Myocyte (in vitro differentiated cells): ENCODE measurements around the gene CPA4. TPM values are rescaled to one million over a fixed set of nuclear protein-coding genes. Genes with fewer than 3 reads are reported as not detected.

Experiments used
- DNase-seq: peaks from one replicate; pipeline ENCODE4 v3.0.0-alpha.2; 2012; ENCODE audit warnings: low read depth
- total RNA-seq: library from RNA; depleted of rRNA; stranded (reverse); fragments of >200 nt; gene quantifications from 2 replicates; pipeline ENCODE4 v1.2.3, GENCODE V29; 2014

The CPA4 gene
- total RNA-seq, 1 donor from 2014 or later = 4.0 TPM

GRCh38 chr7:130344271-130344866 is 51.4 kb downstream of the CPA4 start, which contains the start of gene CPA5:
CPA5 (plus strand) TSS chr7:130344816; CDS start chr7:130346486, 1,670 bp downstream.
- DNase-seq = no peak

- DNase-seq = peak; percentile 67
These were observed 52.2 kb downstream of the CPA4 start for GRCh38 chr7:130345136-130345535.

GRCh38 chr7:130345725-130346124 is 52.8 kb downstream of the CPA4 start:
- no peak for DNase-seq

GRCh38 chr7:130346177-130346905 is 53.4 kb downstream of the CPA4 start:
- DNase-seq = no peak

- DNase-seq = no peak
These were observed 54.0 kb downstream of the CPA4 start for GRCh38 chr7:130346941-130347340.

GRCh38 chr7:130349911-130350782 is 57.2 kb downstream of the CPA4 start:
- no peak for DNase-seq

GRCh38 chr7:130350945-130351790 is 58.2 kb downstream of the CPA4 start:
- DNase-seq = no peak

- DNase-seq = no peak
These were observed 58.8 kb downstream of the CPA4 start for GRCh38 chr7:130351791-130352090.

GRCh38 chr7:130352194-130353074 is 59.5 kb downstream of the CPA4 start:
- DNase-seq = peak; percentile 67

GRCh38 chr7:130353196-130353595 is 60.2 kb downstream of the CPA4 start:
- DNase-seq = peak; percentile 12

GRCh38 chr7:130356121-130356875 is 63.3 kb downstream of the CPA4 start:
- peak; percentile 100 for DNase-seq

GRCh38 chr7:130356876-130357611 is 64.1 kb downstream of the CPA4 start:
- peak; percentile 93 for DNase-seq

GRCh38 chr7:130358471-130358870 is 65.5 kb downstream of the CPA4 start:
- no peak for DNase-seq

- no peak for DNase-seq
These were observed 66.4 kb downstream of the CPA4 start for GRCh38 chr7:130359276-130359857.

GRCh38 chr7:130360518-130360917 is 67.6 kb downstream of the CPA4 start:
- DNase-seq = no peak

GRCh38 chr7:130361681-130362080 is 68.7 kb downstream of the CPA4 start:
- DNase-seq = no peak

GRCh38 chr7:130362251-130362816 is 69.4 kb downstream of the CPA4 start:
- DNase-seq = no peak
